ENCODE results near the gene SYNE4. TPM values are rescaled to one million over a fixed set of nuclear protein-coding genes. Genes with fewer than 3 reads are reported as not detected.
"Not testable (repeated sequence)": the region's sequence is repeated elsewhere in the genome, so short reads cannot be mapped to it uniquely, and the experiment has no call there.

The SYNE4 gene
- total and polyA plus RNA-seq, 2 of the 13 experiments (the other 11 are each of a cell fraction or from before 2014, with no cell fraction given) = 13.7 to 23.0 TPM

GRCh38 chr19:36041092-36041491 is 32.5 kb upstream of the SYNE4 start:
- H3K9ac ChIP-seq (ENCODE audit: insufficient read depth, low read depth, low read length); ATAC-seq; intact Hi-C loops (cut with micrococcal nuclease; ENCODE audit: unreplicated experiment); H4K20me1 ChIP-seq (ENCODE audit: insufficient read depth, low read length); H3K36me3 ChIP-seq (replicated peaks in 1 of 2; ENCODE audit: control insufficient read depth in 1 of 2, insufficient read depth in 2 of 2, low read length in 2 of 2); H2AFZ ChIP-seq (ENCODE audit: low read length); CTCF ChIA-PET (ENCODE audit: low intra/inter-chr PET ratio, low total read pairs); BruUV-seq (replicated peaks); H3K79me2 ChIP-seq (ENCODE audit: insufficient read depth, low read length); H3K4me2 ChIP-seq (ENCODE audit: low read depth, low read length); DNase-seq (ENCODE audit: low spot score); H3K9me3 ChIP-seq (ENCODE audit: low read length); in situ Hi-C loops (cut with HindIII; ENCODE audit: extremely low pct_ligation_motif_present, low pct_unique_long_range_greater_than_20kb); H3K27me3 ChIP-seq (ENCODE audit: control insufficient read depth in 1 of 2, insufficient read depth in 2 of 2, low read length in 2 of 2); H3K4me3 ChIP-seq (replicated peaks in 1 of 3; ENCODE audit: insufficient read depth in 1 of 3, low read depth in 2 of 3, low read length in 3 of 3): not testable (repeated sequence)
- WGBS (ENCODE audit: low lambda C conversion rate) = 61% methylated on average over 6 of the region's 6 CpGs
- Histone ChIP-seq H3K4me1 (ENCODE audit: insufficient read depth, low read length) (peaks cover 29% of the 10 kb centered on the region), H3K27ac (ENCODE audit: extremely low read length, insufficient read depth, low read length) (peak overlapping the region; percentile 28)
- FAIRE-seq = peak; percentile 8
- TF ChIP-seq CEBPG (CRISPR knock-in tag; IDR thresholded peaks at IDR 0.05) (peak; percentile 96), PHF21A (CRISPR knock-in tag; IDR thresholded peaks at IDR 0.05) (0 out of 2 replicates have a peak, but pooled peaks have one; percentile 19), CEBPB (IDR thresholded peaks at IDR 0.05; ENCODE audit: borderline replicate concordance, low read depth, low read length) (peak; percentile 85), ZNF770 (CRISPR knock-in tag; IDR thresholded peaks at IDR 0.05) (peak; percentile 85), ZNF460 (CRISPR knock-in tag; IDR thresholded peaks at IDR 0.05; ENCODE audit: borderline replicate concordance) (peak; percentile 87), RCOR2 (CRISPR knock-in tag; IDR thresholded peaks at IDR 0.05) (0 out of 2 replicates have a peak, but pooled peaks have one; percentile 14)
- POLR2A ChIA-PET = interaction anchor here (1.2 to 1.5 kb wide), 2 partner anchors 13 to 87 kb away, joined by 3 to 18 read pairs; partner anchors contain the start of gene THAP8

GRCh38 chr19:36040495-36040894 is 31.9 kb upstream of the SYNE4 start:
- CTCF ChIA-PET (ENCODE audit: low intra/inter-chr PET ratio, low total read pairs) = no interaction called here
- BruUV-seq (replicated peaks) = no TSS peak
- FAIRE-seq = no peak
- no peaks in the 10 kb centered on the region for H3K27me3 ChIP-seq (ENCODE audit: control insufficient read depth in 1 of 2, insufficient read depth in 2 of 2, low read length in 2 of 2)
- no peak overlapping the region for H3K4me3 ChIP-seq (replicated peaks in 1 of 3; ENCODE audit: insufficient read depth in 1 of 3, low read depth in 2 of 3, low read length in 3 of 3)
- in situ Hi-C loops (cut with HindIII; ENCODE audit: extremely low pct_ligation_motif_present, low pct_unique_long_range_greater_than_20kb) = no loop called here
- no peak overlapping the region for H3K27ac ChIP-seq (ENCODE audit: extremely low read length, insufficient read depth, low read length)
- intact Hi-C loops (cut with micrococcal nuclease; ENCODE audit: unreplicated experiment) = no loop called here
- POLR2A ChIA-PET = interaction anchor here (0.5 to 1.5 kb wide), 2 partner anchors 13 to 87 kb away, joined by 3 read pairs; no protein-coding TSS in a partner anchor
- H3K9me3 ChIP-seq (ENCODE audit: low read length) = no peaks in the 10 kb centered on the region
- WGBS (ENCODE audit: low lambda C conversion rate) = 98% methylated on average over 6 of the region's 6 CpGs
- no peak for DNase-seq (ENCODE audit: low spot score)
- H3K79me2 ChIP-seq (ENCODE audit: insufficient read depth, low read length) = no peaks in the 10 kb centered on the region
- 0 out of 5 replicates have a peak, but pooled peaks cover 0 to 1% of the 10 kb centered on the region in 2 experiments for H3K36me3 ChIP-seq (replicated peaks in 1 of 2; ENCODE audit: control insufficient read depth in 1 of 2, insufficient read depth in 2 of 2, low read length in 2 of 2)
- no peak overlapping the region for H2AFZ ChIP-seq (ENCODE audit: low read length)
- no peak overlapping the region for H3K9ac ChIP-seq (ENCODE audit: insufficient read depth, low read depth, low read length)
- ATAC-seq = no peak
- no peaks in the 10 kb centered on the region for H4K20me1 ChIP-seq (ENCODE audit: insufficient read depth, low read length)
- H3K4me2 ChIP-seq (ENCODE audit: low read depth, low read length) = no peak overlapping the region
- H3K4me1 ChIP-seq (ENCODE audit: insufficient read depth, low read length) = peaks cover 35% of the 10 kb centered on the region
- no peak for TF ChIP-seq ZNF780A (CRISPR knock-in tag; IDR thresholded peaks at IDR 0.05)
- no peak for TF ChIP-seq NCOA2 (CRISPR knock-in tag; IDR thresholded peaks at IDR 0.05)
- TF ChIP-seq ETV5 (CRISPR knock-in tag; IDR thresholded peaks at IDR 0.05; ENCODE audit: borderline replicate concordance) = no peak
- no peak for TF ChIP-seq NFIC (IDR thresholded peaks at IDR 0.05; ENCODE audit: low read length)
- no peak for TF ChIP-seq ZNF569 (CRISPR knock-in tag; IDR thresholded peaks at IDR 0.05; ENCODE audit: borderline replicate concordance)
- no peak for TF ChIP-seq RFX1 (IDR thresholded peaks at IDR 0.05)
- no peak for TF ChIP-seq ATAD3A (CRISPR knock-in tag; IDR thresholded peaks at IDR 0.05)
- no peak for TF ChIP-seq ZUFSP (CRISPR knock-in tag; IDR thresholded peaks at IDR 0.05; ENCODE audit: borderline replicate concordance)
- no peak for TF ChIP-seq ZNF672 (CRISPR knock-in tag; IDR thresholded peaks at IDR 0.05)
- TF ChIP-seq JARID2 (CRISPR knock-in tag; IDR thresholded peaks at IDR 0.05; ENCODE audit: insufficient replicate concordance) = no peak
- no peak for TF ChIP-seq ZNF607 (CRISPR knock-in tag; IDR thresholded peaks at IDR 0.05; ENCODE audit: borderline replicate concordance)

Data from HepG2 (cell line).